ENCODE results near the gene SYT9. TPM values are rescaled to one million over a fixed set of nuclear protein-coding genes. Genes with fewer than 3 reads are reported as not detected.

The SYT9 gene
- total and polyA plus RNA-seq, 2 of the 8 experiments (the other 6 are each of a cell fraction or from before 2014, with no cell fraction given) = 1.5 to 2.9 TPM

DNA sequence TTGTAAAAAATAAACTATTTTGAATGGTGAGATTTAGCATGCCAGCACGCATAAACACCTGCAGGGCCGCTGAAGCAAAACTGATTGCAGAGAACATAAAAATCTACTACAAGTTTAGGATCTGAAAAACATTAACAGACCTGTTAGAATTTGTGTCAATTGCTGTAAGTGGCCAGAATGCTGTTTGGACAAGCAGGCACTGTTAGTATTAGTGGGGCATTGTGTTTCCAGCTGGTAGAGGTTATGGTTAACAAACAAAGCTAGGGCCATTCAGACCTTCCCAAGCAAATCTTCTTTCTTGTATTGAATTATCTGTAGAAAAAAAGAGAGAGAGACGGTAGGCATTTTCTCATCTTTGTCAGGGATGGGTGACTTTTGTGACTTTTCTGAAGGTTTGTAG lies 176.0 kb downstream of the SYT9 start:
- no peaks in the 10 kb centered on the region for H3K36me3 ChIP-seq (ENCODE audit: control insufficient read depth in 2 of 4, insufficient read depth in 4 of 4, low read length in 3 of 4)
- H3K4me2 ChIP-seq (ENCODE audit: insufficient read depth in 1 of 2, low read depth in 2 of 2, low read length in 2 of 2) = no peak overlapping the region
- no peak overlapping the region for H3K23ac ChIP-seq (ENCODE audit: insufficient read length)
- no peaks in the 10 kb centered on the region for H3K79me2 ChIP-seq (ENCODE audit: control insufficient read depth in 1 of 2, insufficient read depth in 2 of 2, low read length in 2 of 2)
- H2BK5ac ChIP-seq (ENCODE audit: low read depth, low read length) = no peak overlapping the region
- WGBS, 2 experiments (ENCODE audit: extremely low coverage in 1 of 2, insufficient coverage in 1 of 2, insufficient read length in 1 of 2, insufficient replicate concordance in 2 of 2, low coverage in 1 of 2, low lambda C conversion rate in 2 of 2, missing lambda C conversion rate in 1 of 2) = 93% methylated on average over 3 of the region's 3 CpGs; no CpG with 5 or more reads in 1 of the 2 experiments
- H2AK5ac ChIP-seq (ENCODE audit: low read depth, low read length) = no peak overlapping the region
- no peaks in the 10 kb centered on the region for H3K27me3 ChIP-seq (replicated peaks in 1 of 4; ENCODE audit: control insufficient read depth in 3 of 4, extremely low read depth in 1 of 4, insufficient read depth in 3 of 4, low read length in 3 of 4)
- no peak overlapping the region for H2BK20ac ChIP-seq (ENCODE audit: low read length)
- POLR2A ChIA-PET (ENCODE audit: partially characterized antibody) = no interaction called here
- H3K4ac ChIP-seq (replicated peaks; ENCODE audit: insufficient read length, low read depth, low read length) = no peak overlapping the region
- H3K9me3 ChIP-seq (ENCODE audit: insufficient read depth in 2 of 2, low read depth in 1 of 2, low read length in 1 of 2) = no peaks in the 10 kb centered on the region
- H3K9ac ChIP-seq (replicated peaks in 1 of 4; ENCODE audit: extremely low read depth in 1 of 4, low read depth in 3 of 4, low read length in 3 of 4) = no peak overlapping the region
- no peak overlapping the region for H2BK120ac ChIP-seq (replicated peaks; ENCODE audit: low read depth, low read length)
- FAIRE-seq (no peak), DNase-seq (ENCODE audit: low read depth in 1 of 2, low spot score in 2 of 2) (no peak)
- no peak overlapping the region for H2BK12ac ChIP-seq (ENCODE audit: low read depth, low read length)
- H3K4me3 ChIP-seq (ENCODE audit: extremely low read depth in 1 of 4, insufficient read depth in 2 of 4, low read depth in 3 of 4, low read length in 4 of 4) = no peak overlapping the region
- TF ChIP-seq CBX5 (IDR thresholded peaks at IDR 0.05; ENCODE audit: low read depth, low read length) = no peak
- TF ChIP-seq, protein P1, sequence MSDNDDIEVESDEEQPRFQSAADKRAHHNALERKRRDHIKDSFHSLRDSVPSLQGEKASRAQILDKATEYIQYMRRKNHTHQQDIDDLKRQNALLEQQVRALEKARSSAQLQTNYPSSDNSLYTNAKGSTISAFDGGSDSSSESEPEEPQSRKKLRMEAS (IDR thresholded peaks at IDR 0.05) = no peak
- H3K14ac ChIP-seq (ENCODE audit: insufficient read length) = no peak overlapping the region
- H4K5ac ChIP-seq (ENCODE audit: insufficient read length, low read depth, low read length) = no peak overlapping the region
- H3K4me1 ChIP-seq (replicated peaks in 1 of 4; ENCODE audit: control insufficient read depth in 3 of 4, insufficient read depth in 4 of 4, low read length in 3 of 4) = no peaks in the 10 kb centered on the region; a peak in 1 of 7 replicates
- no peak overlapping the region for H4K91ac ChIP-seq (replicated peaks; ENCODE audit: insufficient read length, low read length)
- no peaks in the 10 kb centered on the region for H4K20me1 ChIP-seq (replicated peaks in 1 of 2; ENCODE audit: control insufficient read depth in 1 of 2, insufficient read depth in 2 of 2, low read length in 2 of 2)
- no peak overlapping the region for H3K18ac ChIP-seq (ENCODE audit: extremely low read depth, low read length)
- no peak overlapping the region for H2BK15ac ChIP-seq (ENCODE audit: low read length)
- CTCF ChIA-PET (ENCODE audit: partially characterized antibody) = interaction anchor here (0.9 kb wide), 1 partner anchor 230 kb away, joined by 3 read pairs; no protein-coding TSS in a partner anchor
- no peaks in the 10 kb centered on the region for H3K79me1 ChIP-seq (ENCODE audit: low read depth, low read length)
- no peak overlapping the region for H4K8ac ChIP-seq (ENCODE audit: extremely low read depth, insufficient read depth, low read length)
- H3K27ac ChIP-seq (ENCODE audit: low read depth, low read length) = no peak overlapping the region
- no peak overlapping the region for H2AFZ ChIP-seq (ENCODE audit: low read length)
- no peaks in the 10 kb centered on the region for H3K23me2 ChIP-seq (ENCODE audit: low read depth, low read length)
- no peak overlapping the region for H3K56ac ChIP-seq (replicated peaks; ENCODE audit: insufficient read length, low read depth, low read length)

Data from H1 (cell line).